SK-N-MC (cell line): Measurements from ENCODE around the gene CAB39L.

Experiments
- DNase-seq: peaks from one replicate; pipeline ENCODE4 v3.0.0-alpha.2; 2011; ENCODE audit warnings: low read depth, low spot score
- H3K27ac ChIP-seq: fragments of 200-600 bp; sonication (generic); 2 replicates; pipeline ENCODE4 v1.5.1; 2016; ENCODE audit warnings: mixed run types
- H3K36me3 ChIP-seq: fragments of 200-600 bp; sonication (generic); 2 replicates; pipeline ENCODE4 v1.6.1; 2017; ENCODE audit warnings: antibody characterized with exemption, low read length, mixed read lengths; ENCODE audit not compliant: insufficient read depth
- H3K4me3 ChIP-seq: fragments of 200-600 bp; sonication (generic); 2 replicates; pipeline ENCODE4 v1.5.1; 2016
- H3K9ac ChIP-seq: fragments of 200-600 bp; sonication (generic); 2 replicates; pipeline ENCODE4 v1.8.0; 2017; ENCODE audit warnings: mixed run types, mixed read lengths; ENCODE audit not compliant: insufficient read length
- H3K9me3 ChIP-seq: fragments of 200-600 bp; sonication (generic); 2 replicates; pipeline ENCODE4 v1.6.1; 2017; ENCODE audit warnings: low read depth, mild to moderate bottlenecking, antibody characterized with exemption, low read length, moderate library complexity, mixed read lengths
- EZH2 ChIP-seq: fragments of 200-600 bp; sonication (generic); IDR thresholded peaks from one replicate; pipeline ENCODE4 v1.6.1; 2017; ENCODE audit warnings: antibody characterized with exemption
- FOXP2 ChIP-seq: optimal IDR thresholded peaks from 2 replicates; pipeline ENCODE3; 2011; ENCODE audit warnings: mild to moderate bottlenecking, moderate library complexity; ENCODE audit not compliant: insufficient read depth; ENCODE audit errors: extremely low read length, control extremely low read depth
- POLR2AphosphoS5 ChIP-seq: IDR thresholded peaks from 2 replicates; pipeline ENCODE4 v1.6.1; 2012; ENCODE audit warnings: mild to moderate bottlenecking, low read depth, low read length, borderline replicate concordance

The CAB39L gene

DNA sequence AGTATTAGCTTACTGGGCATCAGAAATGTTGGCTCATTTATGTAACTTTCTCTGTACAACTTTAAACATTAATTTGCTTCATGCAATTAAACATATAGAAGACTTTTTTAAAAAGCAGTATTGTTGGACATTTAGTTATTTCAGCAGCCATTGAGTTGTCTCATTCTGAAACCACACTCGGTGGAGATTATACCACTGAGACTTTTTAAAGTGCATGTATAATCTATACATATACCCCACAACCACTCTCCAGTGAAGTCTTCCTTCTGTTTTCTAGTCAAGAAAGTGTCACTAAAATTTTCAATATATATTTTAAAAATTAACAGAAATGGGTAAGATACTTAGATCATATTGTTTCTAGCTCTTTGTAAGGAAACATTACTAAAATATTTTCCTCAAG lies 15.7 kb upstream of the CAB39L start:
- no peak for TF ChIP-seq POLR2AphosphoS5
- no peak for TF ChIP-seq FOXP2
- TF ChIP-seq EZH2, result no peak
- H3K36me3 ChIP-seq, result peaks cover 2% of the 10 kb centered on the region; the same call in 1 of the 2 replicates
- H3K9me3 ChIP-seq, result no peaks in the 10 kb centered on the region
- DNase-seq, result no peak
- H3K4me3 ChIP-seq, result no peak overlapping the region
- H3K27ac ChIP-seq, result no peak overlapping the region
- no peak overlapping the region for H3K9ac ChIP-seq

DNA sequence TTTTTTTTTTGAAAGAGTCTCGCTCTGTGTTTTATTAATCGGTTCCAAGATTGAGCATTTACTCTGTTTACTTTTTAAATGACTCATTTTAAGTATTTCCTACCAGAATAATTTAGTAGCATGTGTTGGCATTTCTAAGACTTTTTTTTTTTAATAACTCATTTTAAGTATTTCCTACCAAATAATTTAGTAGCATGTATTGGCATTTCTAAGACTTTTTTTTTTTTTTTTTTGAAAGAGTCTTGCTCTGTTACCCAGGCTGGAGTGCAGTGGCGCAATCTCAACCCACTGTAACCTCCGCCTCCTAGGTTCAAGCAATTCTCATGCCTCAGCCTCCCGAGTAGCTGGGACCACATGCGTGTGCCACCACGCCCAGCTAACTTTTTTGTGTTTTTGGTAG lies 13.4 kb upstream of the CAB39L start:
- no peak overlapping the region for H3K4me3 ChIP-seq
- H3K9me3 ChIP-seq, result no peaks in the 10 kb centered on the region
- H3K27ac ChIP-seq, result no peak overlapping the region
- no peaks in the 10 kb centered on the region for H3K36me3 ChIP-seq
- TF ChIP-seq EZH2, result no peak
- H3K9ac ChIP-seq, result no peak overlapping the region
- no peak for DNase-seq

DNA sequence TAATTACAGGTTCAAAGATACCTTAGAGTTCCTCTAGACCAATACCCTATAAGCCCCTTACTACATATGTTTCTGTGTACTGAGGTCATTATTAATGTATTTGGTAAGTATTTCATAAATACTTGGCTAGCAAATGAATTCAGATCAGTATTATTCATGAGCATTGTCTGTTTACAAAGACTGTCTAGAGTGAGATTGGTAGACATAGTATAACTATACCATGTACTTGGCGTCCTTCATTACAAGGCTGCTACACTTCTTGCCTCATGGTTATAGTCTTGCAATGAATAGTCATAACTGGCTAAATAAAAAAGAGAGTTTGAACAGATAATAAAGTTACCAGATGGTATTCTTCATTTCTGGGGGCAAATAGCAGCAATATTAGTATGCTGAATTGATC lies 12.3 kb upstream of the CAB39L start:
- Histone ChIP-seq H3K9ac (no peak overlapping the region), H3K4me3 (no peak overlapping the region), H3K9me3 (no peaks in the 10 kb centered on the region), H3K36me3 (no peaks in the 10 kb centered on the region), H3K27ac (no peak overlapping the region)
- TF ChIP-seq POLR2AphosphoS5, result no peak
- TF ChIP-seq FOXP2, result no peak
- no peak for TF ChIP-seq EZH2
- DNase-seq, result no peak

DNA sequence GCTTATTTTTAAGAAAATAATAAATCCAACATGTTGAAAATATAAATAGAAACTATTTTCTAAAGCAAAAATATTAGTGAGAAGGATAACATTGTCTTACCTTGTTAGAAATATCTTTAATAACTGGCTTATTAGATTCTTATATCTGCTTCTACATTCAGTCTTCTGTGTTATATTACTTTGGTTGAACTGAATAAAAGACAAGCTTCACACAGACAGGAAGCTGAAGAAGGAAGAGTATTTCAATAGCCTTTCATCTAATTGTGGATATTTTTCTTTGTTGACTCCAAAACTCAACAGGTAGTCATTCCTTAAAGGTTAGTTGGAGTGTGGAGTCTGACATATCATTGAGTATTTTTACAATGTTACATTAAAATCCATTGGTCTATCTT lies 11.1 kb upstream of the CAB39L start:
- no peak overlapping the region for H3K27ac ChIP-seq
- H3K9ac ChIP-seq, result no peak overlapping the region
- H3K9me3 ChIP-seq, result no peaks in the 10 kb centered on the region
- H3K4me3 ChIP-seq, result no peak overlapping the region
- H3K36me3 ChIP-seq, result no peaks in the 10 kb centered on the region
- TF ChIP-seq EZH2 (no peak), POLR2AphosphoS5 (no peak), FOXP2 (no peak)
- no peak for DNase-seq

DNA sequence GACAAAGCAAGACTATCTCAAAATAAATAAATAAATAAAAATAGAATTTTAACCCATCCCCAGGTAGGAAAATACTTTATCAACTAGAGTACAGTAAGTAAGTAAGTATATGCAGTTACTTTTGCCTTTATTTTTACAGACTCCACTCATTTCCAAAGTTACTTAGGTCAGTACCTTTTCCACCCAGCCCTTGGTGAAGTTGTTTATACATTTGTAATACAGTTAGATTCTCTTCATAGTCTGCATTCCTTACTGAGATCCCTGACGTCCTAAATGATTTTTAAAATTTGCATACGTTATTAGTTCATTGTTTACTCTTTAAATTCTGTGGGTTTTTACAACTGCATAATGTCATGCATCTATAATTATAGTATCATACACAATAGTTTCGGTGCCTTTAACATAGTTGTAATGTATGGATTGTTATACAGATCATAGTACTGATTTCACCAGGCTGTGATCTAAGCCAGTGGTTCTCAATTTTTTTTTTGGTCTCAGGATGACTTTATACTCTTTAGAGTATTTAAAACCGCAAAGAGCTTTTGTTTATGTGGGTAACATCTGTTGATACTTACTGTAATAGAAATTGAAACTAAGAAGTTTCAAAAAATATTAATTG lies 10.6 kb upstream of the CAB39L start:
- Histone ChIP-seq H3K36me3 (no peaks in the 10 kb centered on the region), H3K27ac (no peak overlapping the region), H3K9ac (no peak overlapping the region), H3K9me3 (no peaks in the 10 kb centered on the region), H3K4me3 (no peak overlapping the region)
- no peak for TF ChIP-seq FOXP2
- no peak for TF ChIP-seq EZH2
- no peak for TF ChIP-seq POLR2AphosphoS5
- DNase-seq, result no peak

DNA sequence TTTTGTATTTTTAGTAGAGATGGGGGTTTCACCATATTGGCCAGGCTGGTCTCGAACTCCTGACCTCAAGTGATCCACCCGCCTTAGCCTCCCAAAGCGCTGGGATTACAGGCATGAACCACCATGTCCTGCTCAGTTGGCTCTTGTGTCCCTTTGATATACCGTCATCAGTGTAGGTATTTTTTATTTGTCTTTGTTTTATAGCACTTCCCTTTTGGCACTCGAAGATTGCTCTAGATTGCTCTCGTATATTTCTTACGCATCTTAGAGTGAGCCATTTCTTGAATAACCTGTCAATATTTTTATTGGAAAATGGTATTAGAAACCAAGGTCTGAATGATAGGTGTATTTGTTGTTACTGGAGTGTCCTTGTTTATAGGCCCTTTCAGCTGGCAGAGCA lies 9.6 kb upstream of the CAB39L start:
- Histone ChIP-seq H3K27ac (no peak overlapping the region), H3K9ac (no peak overlapping the region), H3K4me3 (no peak overlapping the region), H3K9me3 (no peaks in the 10 kb centered on the region), H3K36me3 (no peaks in the 10 kb centered on the region)
- no peak for TF ChIP-seq FOXP2
- no peak for TF ChIP-seq POLR2AphosphoS5
- TF ChIP-seq EZH2, result no peak
- DNase-seq, result no peak

DNA sequence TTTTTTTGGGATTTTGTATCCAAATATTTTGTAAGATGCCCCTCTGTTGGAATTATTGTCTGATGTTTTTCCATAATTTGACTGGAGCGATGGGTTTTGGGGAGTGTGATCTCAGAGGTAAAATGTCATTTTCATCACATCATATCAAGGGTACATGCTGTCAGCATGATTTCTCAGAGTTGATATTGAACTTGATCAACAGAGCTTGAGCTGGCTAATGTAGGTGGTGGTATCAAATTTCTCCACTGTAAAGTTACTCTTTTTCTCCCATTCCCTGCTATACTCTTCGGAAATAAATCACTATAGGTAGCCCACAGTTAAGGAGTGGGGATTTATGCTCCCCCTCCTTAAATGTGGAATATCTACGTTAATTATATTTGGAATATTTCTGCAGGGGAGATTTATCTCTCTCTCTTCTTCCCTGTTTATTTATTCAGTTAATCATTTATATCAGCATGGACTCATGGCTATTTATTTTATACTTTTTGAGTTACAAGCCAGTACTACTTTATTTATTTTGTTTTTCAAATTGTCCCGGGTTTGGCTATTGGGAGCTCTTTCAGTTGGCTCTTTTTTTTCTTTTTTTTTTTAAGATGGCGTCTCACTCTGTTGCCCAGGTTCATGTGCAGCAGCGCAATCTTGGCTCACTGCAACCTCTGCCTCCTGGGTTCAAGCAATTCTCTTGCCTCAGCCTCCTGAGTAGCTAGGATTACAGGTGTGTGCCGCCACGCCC lies 9.0 kb upstream of the CAB39L start:
- Histone ChIP-seq H3K27ac (no peak overlapping the region), H3K36me3 (no peaks in the 10 kb centered on the region), H3K4me3 (no peak overlapping the region), H3K9ac (no peak overlapping the region), H3K9me3 (no peaks in the 10 kb centered on the region)
- no peak for DNase-seq
- TF ChIP-seq EZH2 (no peak), POLR2AphosphoS5 (no peak), FOXP2 (no peak)

DNA sequence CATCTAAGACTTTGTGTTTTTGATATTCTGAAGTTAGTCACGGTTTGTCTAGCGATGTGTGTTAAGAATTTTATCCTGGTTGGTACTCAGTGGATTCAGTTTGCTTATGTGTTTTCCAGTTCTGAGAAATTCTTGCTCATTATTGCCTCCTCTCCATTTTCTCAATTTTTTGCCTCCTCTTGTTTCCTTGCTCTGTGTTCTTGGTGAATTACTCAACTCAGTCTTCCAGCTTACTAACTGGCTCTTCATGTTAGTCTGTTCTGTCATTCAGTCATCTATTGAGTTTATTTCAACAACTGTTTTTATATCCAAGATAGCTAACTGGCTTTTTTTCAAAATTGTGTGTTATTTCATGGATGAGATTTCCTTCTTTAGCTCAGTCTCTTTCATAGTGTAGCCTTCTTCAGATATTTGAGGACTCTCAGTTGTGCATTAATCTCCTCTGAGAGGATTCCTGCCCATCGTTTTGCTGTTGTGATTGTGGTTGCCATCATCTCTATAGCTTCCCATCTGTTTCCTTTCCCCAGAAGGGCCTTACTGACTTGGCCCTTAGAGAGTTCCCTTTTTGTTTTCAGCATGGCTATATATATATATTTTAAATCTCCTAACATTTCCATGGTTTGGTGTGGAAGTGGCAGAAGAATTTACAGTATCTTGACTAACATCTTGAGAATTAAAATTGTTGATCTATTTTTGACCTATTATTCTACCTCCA lies 6.4 kb upstream of the CAB39L start:
- no peak overlapping the region for H3K4me3 ChIP-seq
- no peak overlapping the region for H3K9ac ChIP-seq
- H3K27ac ChIP-seq, result no peak overlapping the region
- no peak for DNase-seq
- TF ChIP-seq FOXP2 (no peak), EZH2 (no peak), POLR2AphosphoS5 (no peak)
- no peaks in the 10 kb centered on the region for H3K36me3 ChIP-seq
- H3K9me3 ChIP-seq, result no peaks in the 10 kb centered on the region

DNA sequence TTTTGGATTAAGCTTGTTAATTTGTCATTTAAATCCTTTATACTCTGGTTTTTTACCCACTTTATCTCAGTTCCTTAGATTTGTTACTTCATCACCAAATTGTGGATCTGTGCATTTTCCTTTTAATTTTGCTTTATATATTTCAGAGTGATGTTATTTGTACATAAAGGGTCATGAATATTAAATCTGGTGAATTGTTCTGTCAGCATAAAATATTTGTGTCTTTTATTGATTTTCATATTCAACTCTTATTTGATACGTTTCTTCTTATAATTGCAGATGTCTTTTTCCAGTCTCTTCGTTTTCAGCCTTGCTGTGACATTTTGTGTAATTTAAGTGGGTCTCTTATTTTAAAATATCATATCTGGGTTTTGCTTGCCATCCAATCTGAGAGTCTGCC lies 4.9 kb upstream of the CAB39L start:
- H3K36me3 ChIP-seq, result no peaks in the 10 kb centered on the region
- no peak overlapping the region for H3K4me3 ChIP-seq
- no peak for TF ChIP-seq FOXP2
- TF ChIP-seq POLR2AphosphoS5, result no peak
- TF ChIP-seq EZH2, result no peak

More for the DNA sequence above, 4.9 kb upstream of the CAB39L start:
- H3K9me3 ChIP-seq, result no peaks in the 10 kb centered on the region
- H3K9ac ChIP-seq, result no peak overlapping the region
- no peak overlapping the region for H3K27ac ChIP-seq
- DNase-seq, result no peak
